Fibroblast of pulmonary artery (primary cell): ENCODE results near the gene B4GALT4.

Experiments used
- DNase-seq: peaks from one replicate; pipeline ENCODE4 v3.0.0-alpha.2; 2010; ENCODE audit warnings: low read depth
- H3K4me3 ChIP-seq: replicated peaks from 2 replicates; pipeline ENCODE4 v1.5.1; 2011; ENCODE audit warnings: low read depth, mild to moderate bottlenecking, control low read depth, low read length, moderate library complexity
- TF ChIP-seq, protein P1 (sequence below): IDR thresholded peaks from 2 replicates; pipeline ENCODE4 v1.5.1; 2011; ENCODE audit warnings: mild to moderate bottlenecking, control low read depth, low read length, inconsistent platforms; ENCODE audit errors: missing control alignments

B4GALT4 gene

GRCh38 chr3:119261055-119261454 is 20.4 kb upstream of the B4GALT4 start:
- no peak for DNase-seq
- TF ChIP-seq, protein P1, sequence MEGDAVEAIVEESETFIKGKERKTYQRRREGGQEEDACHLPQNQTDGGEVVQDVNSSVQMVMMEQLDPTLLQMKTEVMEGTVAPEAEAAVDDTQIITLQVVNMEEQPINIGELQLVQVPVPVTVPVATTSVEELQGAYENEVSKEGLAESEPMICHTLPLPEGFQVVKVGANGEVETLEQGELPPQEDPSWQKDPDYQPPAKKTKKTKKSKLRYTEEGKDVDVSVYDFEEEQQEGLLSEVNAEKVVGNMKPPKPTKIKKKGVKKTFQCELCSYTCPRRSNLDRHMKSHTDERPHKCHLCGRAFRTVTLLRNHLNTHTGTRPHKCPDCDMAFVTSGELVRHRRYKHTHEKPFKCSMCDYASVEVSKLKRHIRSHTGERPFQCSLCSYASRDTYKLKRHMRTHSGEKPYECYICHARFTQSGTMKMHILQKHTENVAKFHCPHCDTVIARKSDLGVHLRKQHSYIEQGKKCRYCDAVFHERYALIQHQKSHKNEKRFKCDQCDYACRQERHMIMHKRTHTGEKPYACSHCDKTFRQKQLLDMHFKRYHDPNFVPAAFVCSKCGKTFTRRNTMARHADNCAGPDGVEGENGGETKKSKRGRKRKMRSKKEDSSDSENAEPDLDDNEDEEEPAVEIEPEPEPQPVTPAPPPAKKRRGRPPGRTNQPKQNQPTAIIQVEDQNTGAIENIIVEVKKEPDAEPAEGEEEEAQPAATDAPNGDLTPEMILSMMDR = no peak
- H3K4me3 ChIP-seq = no peak overlapping the region

- TF ChIP-seq, protein P1 = no peak
- no peak overlapping the region for H3K4me3 ChIP-seq
- no peak for DNase-seq
Observed at GRCh38 chr3:119259821-119260220, 19.1 kb upstream of the B4GALT4 start.

- DNase-seq = no peak
- H3K4me3 ChIP-seq = no peak overlapping the region
Observed at GRCh38 chr3:119258915-119259314, 18.2 kb upstream of the B4GALT4 start.

GRCh38 chr3:119257654-119258410 is 17.2 kb upstream of the B4GALT4 start:
- TF ChIP-seq, protein P1 = no peak
- H3K4me3 ChIP-seq = no peak overlapping the region
- DNase-seq = peak; percentile 55

More at GRCh38 chr3:119258915-119259314, 18.2 kb upstream of the B4GALT4 start:
- TF ChIP-seq, protein P1 = no peak

GRCh38 chr3:119257111-119257510 is 16.4 kb upstream of the B4GALT4 start:
- DNase-seq = no peak

GRCh38 chr3:119255214-119255613 is 14.5 kb upstream of the B4GALT4 start:
- no peak overlapping the region for H3K4me3 ChIP-seq
- TF ChIP-seq, protein P1 = no peak
- DNase-seq = no peak

More at GRCh38 chr3:119257111-119257510, 16.4 kb upstream of the B4GALT4 start:
- TF ChIP-seq, protein P1 = no peak
- no peak overlapping the region for H3K4me3 ChIP-seq

DNA sequence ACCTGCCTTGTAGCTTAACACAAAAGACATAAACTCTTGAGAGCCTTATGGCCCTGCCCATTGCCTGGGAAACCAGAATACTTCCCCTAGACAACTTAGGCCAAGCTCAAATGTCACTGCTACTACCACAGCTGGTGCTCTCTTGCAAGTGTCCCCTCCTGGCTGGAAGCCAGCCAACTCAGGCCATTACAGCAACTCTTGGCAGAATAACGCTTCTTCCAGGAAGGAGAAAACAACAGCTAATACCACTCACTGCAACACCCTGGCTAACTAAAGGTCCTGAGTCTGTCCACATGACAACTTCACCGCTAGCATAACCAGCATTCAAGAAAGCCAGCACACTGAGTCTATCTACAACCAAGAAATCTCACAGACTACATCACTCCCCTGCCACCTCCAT is 5.1 kb upstream of the B4GALT4 start:
- no peak overlapping the region for H3K4me3 ChIP-seq
- TF ChIP-seq, protein P1 = no peak
- peak; percentile 8 for DNase-seq
